Upper lobe of left lung (tissue), 6 donors: Measurements from ENCODE around the gene FYB2. TPM values are rescaled to one million over a fixed set of nuclear protein-coding genes. Genes with fewer than 3 reads are reported as not detected.
A peak's percentile ranks its signal among the peaks of the same experiment; 100 is the strongest.

Source experiments
- ATAC-seq, 2 donors: fragments of 200-7000 bp; cut with Tn5 transposase; one replicate each; pipeline ENCODE4 v1.9.1; 2022; ENCODE audit warnings: mild to moderate bottlenecking in 2 of 2, moderate library complexity in 2 of 2; ENCODE audit not compliant: low FRiP score in 2 of 2
- DNase-seq, 2 donors: peaks; one replicate each; pipeline ENCODE4 v3.0.0-alpha.2; 2019 to 2020
- H3K27ac ChIP-seq, 4 donors: fragments of 200-600 bp; sonication (generic); one replicate each; pipeline ENCODE4 v1.5.1; 2016 to 2019
- H3K27me3 ChIP-seq, 4 donors: fragments of 200-600 bp; sonication (generic); one replicate each; pipeline ENCODE4 v1.5.1; 2017 to 2019
- H3K36me3 ChIP-seq, 4 donors: fragments of 200-600 bp; sonication (generic); one replicate each; pipeline ENCODE4 v1.5.1; 2016 to 2019
- H3K4me1 ChIP-seq, 4 donors: fragments of 200-600 bp; sonication (generic); one replicate each; pipeline ENCODE4 v1.5.1; 2018 to 2019
- H3K4me3 ChIP-seq, 4 donors: fragments of 200-600 bp; sonication (generic); one replicate each; pipeline ENCODE4 v1.5.1; 2017 to 2019; ENCODE audit warnings: mild to moderate bottlenecking in 2 of 4, moderate library complexity in 1 of 4
- H3K9me3 ChIP-seq, 4 donors: fragments of 200-600 bp; sonication (generic); one replicate each; pipeline ENCODE4 v1.5.1; 2018 to 2019
- CTCF ChIP-seq, 6 experiments: fragments of 450-650 bp in 4 of 6; fragments of 200-600 bp in 2 of 6; sonication (generic) in 2 of 6; IDR thresholded peaks; one replicate each; pipeline ENCODE4 v1.5.1; 2016 to 2019; ENCODE audit warnings: antibody characterized with exemption in 6 of 6
- EP300 ChIP-seq, 4 donors: sonication (generic); formaldehyde crosslinking; IDR thresholded peaks; one replicate each; pipeline ENCODE4 v1.5.1; 2017; ENCODE audit warnings: antibody characterized with exemption in 4 of 4, control low read depth in 2 of 4
- POLR2A ChIP-seq, 4 donors: fragments of 450-650 bp; IDR thresholded peaks; one replicate each; pipeline ENCODE4 v1.5.1; 2016 to 2017; ENCODE audit warnings: antibody characterized with exemption in 4 of 4, mild to moderate bottlenecking in 2 of 4
- POLR2AphosphoS5 ChIP-seq, 2 donors: sonication (generic); formaldehyde crosslinking; IDR thresholded peaks; one replicate each; pipeline ENCODE4 v1.5.1; 2017; ENCODE audit warnings: antibody characterized with exemption in 2 of 2
- WGBS, 2 donors: methylation state at CpG; one replicate each; pipeline ENCODE4 v1.1.5; 2017 to 2018; 5-methylcytosine and 5-hydroxymethylcytosine counted together
- total RNA-seq, 6 donors: library from RNA; depleted of rRNA in 4 of 6; stranded (reverse); fragments of >200 nt in 4 of 6; gene quantifications; one replicate each; pipeline versions ENCODE4 v1.1.0 to v1.2.1, GENCODE V29; 2016 to 2021
- donor health status: DM: no; HTN: no; CAD: no; lungs with moderate emphysema.
- donor health status: DM: no; HTN: yes; CAD: no; lungs with severe emphysema.

FYB2 gene
- total RNA-seq, 6 donors from 2014 or later: 1.2 to 43.2 (median 7.2) TPM

GRCh38 chr1:56852476-56852875 is 33.3 kb upstream of the FYB2 start:
- Histone ChIP-seq H3K9me3 (no peaks in the 10 kb centered on the region), H3K36me3 (no peaks in the 10 kb centered on the region), H3K27me3 (no peaks in the 10 kb centered on the region), H3K4me3 (no peak overlapping the region), H3K27ac (no peak overlapping the region), H3K4me1 (no peaks in the 10 kb centered on the region)
- no peak for ATAC-seq
- 0 to 94% methylated on average over 1 of the region's 1 CpG for WGBS, 2 donors
- TF ChIP-seq CTCF (IDR thresholded peaks at IDR 0.05): no peak
- no peak for TF ChIP-seq EP300 (IDR thresholded peaks at IDR 0.05)
- TF ChIP-seq POLR2AphosphoS5 (IDR thresholded peaks at IDR 0.05): no peak
- no peak for TF ChIP-seq POLR2A (IDR thresholded peaks at IDR 0.05)
- no peak for DNase-seq

GRCh38 chr1:56850922-56851321 is 31.7 kb upstream of the FYB2 start:
- Histone ChIP-seq H3K27me3 (no peaks in the 10 kb centered on the region), H3K9me3 (no peaks in the 10 kb centered on the region), H3K27ac (no peak overlapping the region), H3K4me1 (no peaks in the 10 kb centered on the region), H3K4me3 (no peak overlapping the region), H3K36me3 (no peaks in the 10 kb centered on the region)
- TF ChIP-seq POLR2AphosphoS5 (IDR thresholded peaks at IDR 0.05) (no peak), POLR2A (IDR thresholded peaks at IDR 0.05) (no peak), CTCF (IDR thresholded peaks at IDR 0.05) (no peak), EP300 (IDR thresholded peaks at IDR 0.05) (no peak)
- WGBS, 2 donors: 82 to 86% methylated on average over 5 of the region's 5 CpGs
- DNase-seq (no peak), ATAC-seq (no peak)

- Histone ChIP-seq H3K9me3 (no peaks in the 10 kb centered on the region), H3K36me3 (no peaks in the 10 kb centered on the region), H3K4me3 (no peak overlapping the region), H3K27ac (no peak overlapping the region), H3K4me1 (no peaks in the 10 kb centered on the region), H3K27me3 (no peaks in the 10 kb centered on the region)
- WGBS, 2 donors: 90 to 92% methylated on average over 2 of the region's 2 CpGs
- no peak for TF ChIP-seq EP300 (IDR thresholded peaks at IDR 0.05)
- DNase-seq: no peak
- no peak for ATAC-seq
Observed at GRCh38 chr1:56850411-56850810, 31.2 kb upstream of the FYB2 start.

- ATAC-seq (no peak), DNase-seq (no peak)
- Histone ChIP-seq H3K27me3 (no peaks in the 10 kb centered on the region), H3K4me3 (no peak overlapping the region), H3K27ac (no peak overlapping the region), H3K4me1 (no peaks in the 10 kb centered on the region), H3K36me3 (no peaks in the 10 kb centered on the region), H3K9me3 (no peaks in the 10 kb centered on the region)
- TF ChIP-seq EP300 (IDR thresholded peaks at IDR 0.05) (no peak), POLR2AphosphoS5 (IDR thresholded peaks at IDR 0.05) (no peak), POLR2A (IDR thresholded peaks at IDR 0.05) (no peak), CTCF (IDR thresholded peaks at IDR 0.05) (no peak)
- WGBS, 2 donors: 79 to 81% methylated on average over 7 of the region's 7 CpGs
Observed at GRCh38 chr1:56849750-56850149, 30.5 kb upstream of the FYB2 start.

- DNase-seq (no peak), ATAC-seq (peak in 1 of 2 donors; percentile 22)
- no peak overlapping the region for H3K27ac ChIP-seq
- WGBS, 2 donors: 77 to 81% methylated on average over 2 to 3 of the region's 3 CpGs
- H3K27me3 ChIP-seq: no peaks in the 10 kb centered on the region
- no peaks in the 10 kb centered on the region for H3K9me3 ChIP-seq
- no peak overlapping the region for H3K4me3 ChIP-seq
- no peaks in the 10 kb centered on the region for H3K36me3 ChIP-seq
- TF ChIP-seq EP300 (IDR thresholded peaks at IDR 0.05): no peak
- no peak for TF ChIP-seq POLR2AphosphoS5 (IDR thresholded peaks at IDR 0.05)
- no peak for TF ChIP-seq POLR2A (IDR thresholded peaks at IDR 0.05)
- TF ChIP-seq CTCF (IDR thresholded peaks at IDR 0.05): no peak
- no peaks in the 10 kb centered on the region for H3K4me1 ChIP-seq
Observed at GRCh38 chr1:56845343-56845742, 26.1 kb upstream of the FYB2 start.
